K562 (cell line): ENCODE measurements around the gene SUV39H2. TPM values are rescaled to one million over a fixed set of nuclear protein-coding genes. Genes with fewer than 3 reads are reported as not detected.

Source experiments
- ATAC-seq: fragments of 200-7000 bp; cut with Tn5 transposase; 3 replicates; pipeline ENCODE4 v1.9.1; 2020; ENCODE audit warnings: moderate library complexity
- BruUV-seq: library from RNA; stranded (reverse); fragments of 400-500 nt; replicated peaks from 2 replicates; lab custom pipeline; 2021; lab: Mats Ljungman, UMichigan
- CTCF ChIA-PET: fragments of 300-600 bp; formaldehyde crosslinking; extraction: SDS; loops from one replicate; lab custom pipeline; 2021; ENCODE audit warnings: low intra/inter-chr PET ratio; lab: Yijun Ruan, JAX
- POLR2A ChIA-PET: fragments of 300-600, 350-650 bp; sonication (Branson Sonifier 250); formaldehyde crosslinking; extraction: SDS; loops from one replicate; lab custom pipeline; 2021; ENCODE audit warnings: antibody characterized with exemption, inconsistent platforms; lab: Yijun Ruan, JAX
- DNase-seq, 4 experiments: peaks; one replicate each; pipeline versions ENCODE4 v3.0.0 to v3.0.0-alpha.2; 2011 to 2018; ENCODE audit warnings: low spot score in 3 of 4, mixed read lengths in 3 of 4; ENCODE audit errors: extremely low read depth in 1 of 4
- FAIRE-seq: peaks from 2 replicates; lab custom pipeline; 2011; peaks lifted over from hg19 to GRCh38; lab: Jason Lieb, UNC
- H2AFZ ChIP-seq: 2 replicates; pipeline ENCODE4 v1.6.0; 2011; ENCODE audit warnings: low read depth, low read length, control low read depth, inconsistent platforms
- H3K27ac ChIP-seq: fragments of 200-600 bp; 3 replicates; pipeline ENCODE4 v1.8.0; 2011; ENCODE audit warnings: low read depth, mild to moderate bottlenecking, control low read depth, inconsistent platforms, low read length, moderate library complexity, mixed read lengths; ENCODE audit errors: extremely low read depth
- H3K27me3 ChIP-seq, 2 experiments: fragments of 300-600 bp in 1 of 2; 2 replicates in 1 of 2; 3 replicates in 1 of 2; pipeline versions ENCODE4 v1.6.0 to v1.8.0; 2011; ENCODE audit warnings: inconsistent platforms in 2 of 2, low read length in 2 of 2, mild to moderate bottlenecking in 1 of 2, mixed read lengths in 1 of 2, moderate library complexity in 1 of 2; ENCODE audit not compliant: control insufficient read depth in 2 of 2, insufficient read depth in 2 of 2
- H3K36me3 ChIP-seq: fragments of 300-600 bp; 3 replicates; pipeline ENCODE4 v1.8.0; 2011; ENCODE audit warnings: mild to moderate bottlenecking, low read length, inconsistent platforms; ENCODE audit not compliant: control insufficient read depth, insufficient read depth
- H3K4me1 ChIP-seq, 2 experiments: fragments of 200-600 bp in 1 of 2; replicated peaks in 1 of 2; 2 replicates in 1 of 2; 3 replicates in 1 of 2; pipeline versions ENCODE4 v1.5.1 to v1.8.0; 2011; ENCODE audit warnings: inconsistent platforms in 2 of 2, low read length in 2 of 2, mild to moderate bottlenecking in 1 of 2, mixed read lengths in 1 of 2, moderate library complexity in 1 of 2; ENCODE audit not compliant: control insufficient read depth in 2 of 2, insufficient read depth in 2 of 2
- H3K4me2 ChIP-seq: 2 replicates; pipeline ENCODE4 v1.6.1; 2011; ENCODE audit warnings: low read length, control low read depth, inconsistent platforms, mixed read lengths; ENCODE audit not compliant: insufficient read depth
- H3K4me3 ChIP-seq: fragments of 200-600 bp; sonication (generic), shearing (Covaris generic); 2 replicates; pipeline ENCODE4 v1.5.1; 2016; ENCODE audit warnings: control low read depth, inconsistent platforms
- H3K79me2 ChIP-seq: fragments of 200-600 bp; 3 replicates; pipeline ENCODE4 v1.8.0; 2011; ENCODE audit warnings: low read length, inconsistent platforms; ENCODE audit not compliant: control insufficient read depth, insufficient read depth
- H3K9ac ChIP-seq, 2 experiments: 2 replicates each; pipeline versions ENCODE4 v1.6.0 to v1.6.1; 2011; ENCODE audit warnings: low read depth in 2 of 2, low read length in 2 of 2, control low read depth in 1 of 2, inconsistent platforms in 1 of 2, mild to moderate bottlenecking in 1 of 2, mixed read lengths in 1 of 2; ENCODE audit not compliant: insufficient read depth in 1 of 2
- H3K9me1 ChIP-seq: one replicate; pipeline ENCODE4 v1.6.0; 2011; ENCODE audit warnings: inconsistent platforms, mild to moderate bottlenecking, low read length, moderate library complexity; ENCODE audit not compliant: control insufficient read depth, insufficient read depth
- H3K9me3 ChIP-seq: replicated peaks from 2 replicates; pipeline ENCODE4 v1.5.1; 2011; ENCODE audit warnings: low read depth, low read length, inconsistent platforms; ENCODE audit not compliant: control insufficient read depth, insufficient read depth
- H4K20me1 ChIP-seq: replicated peaks from 2 replicates; pipeline ENCODE4 v1.6.1; 2011; ENCODE audit warnings: low read length, inconsistent platforms, mixed read lengths; ENCODE audit not compliant: control insufficient read depth, insufficient read depth
- MECOM ChIP-seq: fragments of 250-450 bp; sonication (Bioruptor Pico); IDR thresholded peaks from 2 replicates; pipeline ENCODE4 v1.8.0; 2022; ENCODE audit warnings: inconsistent platforms
- NFYB ChIP-seq: IDR thresholded peaks from 2 replicates; pipeline ENCODE4 v1.6.1; 2011; ENCODE audit warnings: mild to moderate bottlenecking, moderate library complexity; ENCODE audit not compliant: insufficient read length; ENCODE audit errors: extremely low read depth
- POLR2A ChIP-seq: fragments of 450-650 bp; conservative IDR thresholded peaks from 2 replicates; pipeline ENCODE4 v1.6.1; 2016
- SUPT5H ChIP-seq: fragments of 450-650 bp; IDR thresholded peaks from 2 replicates; pipeline ENCODE4 v1.6.1; 2016
- TCF3 ChIP-seq: sonication (generic); formaldehyde crosslinking; IDR thresholded peaks from 2 replicates; pipeline ENCODE4 v1.4.0; 2020; ENCODE audit warnings: mild to moderate bottlenecking, missing genetic modification reagents
- WGBS: fragments of 100-300 bp; shearing (Covaris generic); methylation state at CpG from one replicate; pipeline ENCODE4 v1.1.6; 2016; ENCODE audit warnings: low coverage, mixed read lengths; ENCODE audit not compliant: insufficient coverage; ENCODE audit errors: missing lambda C conversion rate; 5-methylcytosine and 5-hydroxymethylcytosine counted together
- in situ Hi-C: fragments of 300-500 bp; cut with MboI; formaldehyde crosslinking; loops from 4 replicates; pipeline ENCODE4 v1.15.0; 2018; ENCODE audit warnings: inconsistent platforms, mixed read lengths
- intact Hi-C: fragments of 100-400 bp; cut with micrococcal nuclease; formaldehyde crosslinking; loops from 2 replicates; pipeline ENCODE4 v1.14.2; 2022
- polyA plus RNA-seq, 8 experiments: library from polyadenylated mRNA; depleted of rRNA in 4 of 8; stranded (reverse) in 5 of 8; unstranded in 3 of 8; fragments of >200 nt; fragmentation: Nextera tagmentation in 2 of 8; fragmentation: Illumina TruSeq in 1 of 8; extraction: Ambion mirVana in 2 of 8; extraction: Trizol in 1 of 8; gene quantifications; 2 replicates each; pipeline versions ENCODE4 v1.2.1 to v1.2.3, GENCODE V29; 2011 to 2014; ENCODE audit warnings: inconsistent platforms in 1 of 8, missing spikeins in 1 of 8
- total RNA-seq, 7 experiments: library from RNA; depleted of rRNA in 6 of 7; stranded (reverse); fragments of >200 nt in 6 of 7; fragmentation: Illumina TruSeq in 2 of 7; extraction: Trizol in 2 of 7; gene quantifications; 2 replicates each; pipeline versions ENCODE4 v1.2.1 to v1.2.3, GENCODE V29; 2011 to 2021; ENCODE audit warnings: low replicate concordance in 1 of 7
- TF ChIP-seq, protein P1 (sequence below): fragments of 450-650 bp; IDR thresholded peaks from 2 replicates; pipeline ENCODE4 v1.6.1; 2016; ENCODE audit warnings: mild to moderate bottlenecking, moderate library complexity
- TF ChIP-seq, protein P2 (sequence below), 2 experiments: IDR thresholded peaks; 2 replicates each; pipeline ENCODE4 v1.6.1; 2011; ENCODE audit warnings: borderline replicate concordance in 1 of 2, control low read depth in 1 of 2, low read depth in 1 of 2, low read length in 1 of 2, mild to moderate bottlenecking in 1 of 2, mixed read lengths in 1 of 2, moderate library complexity in 1 of 2; ENCODE audit not compliant: insufficient read depth in 1 of 2, insufficient read length in 1 of 2, poor library complexity in 1 of 2, severe bottlenecking in 1 of 2; ENCODE audit errors: extremely low read depth in 1 of 2

SUV39H2 gene
- total and polyA plus RNA-seq, 9 of the 15 experiments (the other 6 are each of a cell fraction or from before 2014, with no cell fraction given), result 24.1 to 54.3 (median 41.3) TPM

DNA sequence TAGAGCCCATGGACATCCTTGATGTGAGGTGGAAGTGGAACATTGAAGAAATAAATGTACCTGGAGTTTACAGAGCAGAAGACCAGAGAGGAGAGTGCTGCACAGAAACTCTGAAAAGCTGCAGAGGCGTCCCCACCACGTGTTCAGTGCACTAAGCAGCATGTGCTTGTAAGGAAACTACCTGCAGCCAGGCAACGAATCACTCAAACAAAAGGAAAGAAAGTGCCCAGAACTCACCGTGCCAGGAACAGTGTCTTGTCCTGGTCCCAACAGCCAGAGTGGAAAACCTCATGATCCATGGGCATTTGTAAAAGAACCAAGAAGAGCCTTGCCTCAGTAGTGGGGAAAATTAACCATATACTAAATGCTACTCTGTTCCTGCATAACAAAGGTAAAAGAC is 32.3 kb downstream of the SUV39H2 start:
- H3K36me3 ChIP-seq, result peaks cover 88% of the 10 kb centered on the region
- intact Hi-C loops, result no loop called here
- ChIA-PET POLR2A (interaction anchor here (0.8 kb wide), 1 partner anchor 9 kb away, joined by 3 read pairs; no protein-coding TSS in a partner anchor), CTCF (no interaction called here)
- FAIRE-seq (no peak), DNase-seq (no peak), ATAC-seq (no peak)
- no peaks in the 10 kb centered on the region for H3K4me1 ChIP-seq
- no peaks in the 10 kb centered on the region for H3K27me3 ChIP-seq
- H3K79me2 ChIP-seq, result no peaks in the 10 kb centered on the region
- H2AFZ ChIP-seq, result no peak overlapping the region
- no peaks in the 10 kb centered on the region for H4K20me1 ChIP-seq
- TF ChIP-seq POLR2A (peak; percentile 11), MECOM (no peak), SUPT5H (peak; percentile 5; the same call in 1 of the 2 replicates), TCF3 (no peak), NFYB (no peak)
- TF ChIP-seq, protein P1, sequence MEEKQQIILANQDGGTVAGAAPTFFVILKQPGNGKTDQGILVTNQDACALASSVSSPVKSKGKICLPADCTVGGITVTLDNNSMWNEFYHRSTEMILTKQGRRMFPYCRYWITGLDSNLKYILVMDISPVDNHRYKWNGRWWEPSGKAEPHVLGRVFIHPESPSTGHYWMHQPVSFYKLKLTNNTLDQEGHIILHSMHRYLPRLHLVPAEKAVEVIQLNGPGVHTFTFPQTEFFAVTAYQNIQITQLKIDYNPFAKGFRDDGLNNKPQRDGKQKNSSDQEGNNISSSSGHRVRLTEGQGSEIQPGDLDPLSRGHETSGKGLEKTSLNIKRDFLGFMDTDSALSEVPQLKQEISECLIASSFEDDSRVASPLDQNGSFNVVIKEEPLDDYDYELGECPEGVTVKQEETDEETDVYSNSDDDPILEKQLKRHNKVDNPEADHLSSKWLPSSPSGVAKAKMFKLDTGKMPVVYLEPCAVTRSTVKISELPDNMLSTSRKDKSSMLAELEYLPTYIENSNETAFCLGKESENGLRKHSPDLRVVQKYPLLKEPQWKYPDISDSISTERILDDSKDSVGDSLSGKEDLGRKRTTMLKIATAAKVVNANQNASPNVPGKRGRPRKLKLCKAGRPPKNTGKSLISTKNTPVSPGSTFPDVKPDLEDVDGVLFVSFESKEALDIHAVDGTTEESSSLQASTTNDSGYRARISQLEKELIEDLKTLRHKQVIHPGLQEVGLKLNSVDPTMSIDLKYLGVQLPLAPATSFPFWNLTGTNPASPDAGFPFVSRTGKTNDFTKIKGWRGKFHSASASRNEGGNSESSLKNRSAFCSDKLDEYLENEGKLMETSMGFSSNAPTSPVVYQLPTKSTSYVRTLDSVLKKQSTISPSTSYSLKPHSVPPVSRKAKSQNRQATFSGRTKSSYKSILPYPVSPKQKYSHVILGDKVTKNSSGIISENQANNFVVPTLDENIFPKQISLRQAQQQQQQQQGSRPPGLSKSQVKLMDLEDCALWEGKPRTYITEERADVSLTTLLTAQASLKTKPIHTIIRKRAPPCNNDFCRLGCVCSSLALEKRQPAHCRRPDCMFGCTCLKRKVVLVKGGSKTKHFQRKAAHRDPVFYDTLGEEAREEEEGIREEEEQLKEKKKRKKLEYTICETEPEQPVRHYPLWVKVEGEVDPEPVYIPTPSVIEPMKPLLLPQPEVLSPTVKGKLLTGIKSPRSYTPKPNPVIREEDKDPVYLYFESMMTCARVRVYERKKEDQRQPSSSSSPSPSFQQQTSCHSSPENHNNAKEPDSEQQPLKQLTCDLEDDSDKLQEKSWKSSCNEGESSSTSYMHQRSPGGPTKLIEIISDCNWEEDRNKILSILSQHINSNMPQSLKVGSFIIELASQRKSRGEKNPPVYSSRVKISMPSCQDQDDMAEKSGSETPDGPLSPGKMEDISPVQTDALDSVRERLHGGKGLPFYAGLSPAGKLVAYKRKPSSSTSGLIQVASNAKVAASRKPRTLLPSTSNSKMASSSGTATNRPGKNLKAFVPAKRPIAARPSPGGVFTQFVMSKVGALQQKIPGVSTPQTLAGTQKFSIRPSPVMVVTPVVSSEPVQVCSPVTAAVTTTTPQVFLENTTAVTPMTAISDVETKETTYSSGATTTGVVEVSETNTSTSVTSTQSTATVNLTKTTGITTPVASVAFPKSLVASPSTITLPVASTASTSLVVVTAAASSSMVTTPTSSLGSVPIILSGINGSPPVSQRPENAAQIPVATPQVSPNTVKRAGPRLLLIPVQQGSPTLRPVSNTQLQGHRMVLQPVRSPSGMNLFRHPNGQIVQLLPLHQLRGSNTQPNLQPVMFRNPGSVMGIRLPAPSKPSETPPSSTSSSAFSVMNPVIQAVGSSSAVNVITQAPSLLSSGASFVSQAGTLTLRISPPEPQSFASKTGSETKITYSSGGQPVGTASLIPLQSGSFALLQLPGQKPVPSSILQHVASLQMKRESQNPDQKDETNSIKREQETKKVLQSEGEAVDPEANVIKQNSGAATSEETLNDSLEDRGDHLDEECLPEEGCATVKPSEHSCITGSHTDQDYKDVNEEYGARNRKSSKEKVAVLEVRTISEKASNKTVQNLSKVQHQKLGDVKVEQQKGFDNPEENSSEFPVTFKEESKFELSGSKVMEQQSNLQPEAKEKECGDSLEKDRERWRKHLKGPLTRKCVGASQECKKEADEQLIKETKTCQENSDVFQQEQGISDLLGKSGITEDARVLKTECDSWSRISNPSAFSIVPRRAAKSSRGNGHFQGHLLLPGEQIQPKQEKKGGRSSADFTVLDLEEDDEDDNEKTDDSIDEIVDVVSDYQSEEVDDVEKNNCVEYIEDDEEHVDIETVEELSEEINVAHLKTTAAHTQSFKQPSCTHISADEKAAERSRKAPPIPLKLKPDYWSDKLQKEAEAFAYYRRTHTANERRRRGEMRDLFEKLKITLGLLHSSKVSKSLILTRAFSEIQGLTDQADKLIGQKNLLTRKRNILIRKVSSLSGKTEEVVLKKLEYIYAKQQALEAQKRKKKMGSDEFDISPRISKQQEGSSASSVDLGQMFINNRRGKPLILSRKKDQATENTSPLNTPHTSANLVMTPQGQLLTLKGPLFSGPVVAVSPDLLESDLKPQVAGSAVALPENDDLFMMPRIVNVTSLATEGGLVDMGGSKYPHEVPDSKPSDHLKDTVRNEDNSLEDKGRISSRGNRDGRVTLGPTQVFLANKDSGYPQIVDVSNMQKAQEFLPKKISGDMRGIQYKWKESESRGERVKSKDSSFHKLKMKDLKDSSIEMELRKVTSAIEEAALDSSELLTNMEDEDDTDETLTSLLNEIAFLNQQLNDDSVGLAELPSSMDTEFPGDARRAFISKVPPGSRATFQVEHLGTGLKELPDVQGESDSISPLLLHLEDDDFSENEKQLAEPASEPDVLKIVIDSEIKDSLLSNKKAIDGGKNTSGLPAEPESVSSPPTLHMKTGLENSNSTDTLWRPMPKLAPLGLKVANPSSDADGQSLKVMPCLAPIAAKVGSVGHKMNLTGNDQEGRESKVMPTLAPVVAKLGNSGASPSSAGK, result peak; percentile 68
- TF ChIP-seq, protein P2, sequence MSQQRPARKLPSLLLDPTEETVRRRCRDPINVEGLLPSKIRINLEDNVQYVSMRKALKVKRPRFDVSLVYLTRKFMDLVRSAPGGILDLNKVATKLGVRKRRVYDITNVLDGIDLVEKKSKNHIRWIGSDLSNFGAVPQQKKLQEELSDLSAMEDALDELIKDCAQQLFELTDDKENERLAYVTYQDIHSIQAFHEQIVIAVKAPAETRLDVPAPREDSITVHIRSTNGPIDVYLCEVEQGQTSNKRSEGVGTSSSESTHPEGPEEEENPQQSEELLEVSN (IDR thresholded peaks at IDR 0.05; ENCODE audit: borderline replicate concordance in 1 of 2, extremely low read depth in 1 of 2, insufficient read depth in 1 of 2, insufficient read length in 1 of 2, low read depth in 1 of 2, low read length in 1 of 2, poor library complexity in 1 of 2, severe bottlenecking in 1 of 2), result peak in 1 of 2 experiments; percentile 30
- H3K27ac ChIP-seq, result no peak overlapping the region
- WGBS, result 95% methylated on average over 4 of the region's 4 CpGs
- H3K9me1 ChIP-seq, result no peaks in the 10 kb centered on the region
- no peak overlapping the region for H3K4me3 ChIP-seq
- BruUV-seq, result no TSS peak
- in situ Hi-C loops, result no loop called here
- H3K9me3 ChIP-seq, result peaks cover 2% of the 10 kb centered on the region
- H3K9ac ChIP-seq, result no peak overlapping the region
- no peak overlapping the region for H3K4me2 ChIP-seq
